Ovary (tissue), 9 donors: ENCODE measurements around the gene STPG4. TPM values are rescaled to one million over a fixed set of nuclear protein-coding genes. Genes with fewer than 3 reads are reported as not detected.

Source experiments
- DNase-seq, 5 donors: peaks; one replicate each; pipeline ENCODE4 v3.0.0-alpha.2; 2019 to 2020
- H3K27ac ChIP-seq, 2 donors: fragments of 200-600 bp; one replicate each; pipeline versions ENCODE4 v1.5.1 to v1.8.0; 2019 to 2022
- H3K27me3 ChIP-seq: fragments of 200-600 bp; one replicate; pipeline ENCODE4 v1.8.0; 2022
- H3K36me3 ChIP-seq: fragments of 200-600 bp; sonication (generic); one replicate; pipeline ENCODE4 v1.5.1; 2019
- H3K4me1 ChIP-seq: one replicate; pipeline ENCODE4 v1.8.1; 2013; ENCODE audit warnings: mild to moderate bottlenecking, moderate library complexity; ENCODE audit not compliant: insufficient read depth
- H3K4me3 ChIP-seq: fragments of 200-600 bp; sonication (generic); one replicate; pipeline ENCODE4 v1.5.1; 2017
- H3K9me3 ChIP-seq, 2 donors: fragments of 200-600 bp in 1 of 2; sonication (generic) in 1 of 2; one replicate each; pipeline versions ENCODE4 v1.5.1 to v1.8.1; 2013 to 2019; ENCODE audit warnings: mild to moderate bottlenecking in 1 of 2, moderate library complexity in 1 of 2
- EP300 ChIP-seq: sonication (generic); formaldehyde crosslinking; IDR thresholded peaks from one replicate; pipeline ENCODE4 v1.6.1; 2017; ENCODE audit warnings: antibody characterized with exemption
- POLR2A ChIP-seq: fragments of 450-650 bp; IDR thresholded peaks from one replicate; pipeline ENCODE4 v1.6.1; 2017; ENCODE audit warnings: antibody characterized with exemption, mild to moderate bottlenecking, moderate library complexity
- WGBS, 3 donors: extraction: QIAGEN DNeasy Blood & Tissue Kit in 1 of 3; methylation state at CpG; one replicate each; pipeline versions ENCODE4 v1.1.5 to v1.1.7; 2013 to 2017; 5-methylcytosine and 5-hydroxymethylcytosine counted together
- intact Hi-C, 4 donors: fragments of 100-400 bp; cut with DNase I; formaldehyde crosslinking; loops; one replicate each; pipeline versions ENCODE4 v1.11.0 to v1.15.1; 2022 to 2023
- polyA plus RNA-seq, 2 donors: library from polyadenylated mRNA; stranded (reverse); fragments of 200-250 nt in 1 of 2; fragments of 350-450 nt in 1 of 2; fragmentation: Illumina TruSeq in 1 of 2; extraction: RNeasy Lipid Tissue Mini Kit (QIAGEN cat#74804) in 1 of 2; gene quantifications; one replicate each; pipeline ENCODE4 v1.2.3, GENCODE V29; 2013 to 2014
- total RNA-seq, 7 donors: library from RNA; depleted of rRNA in 2 of 7; stranded (reverse); fragments of >200 nt in 2 of 7; fragmentation: NEBNext Ultra II Directional in 3 of 7; extraction: Animal tissue kit (Norgen Biotek cat#: 25700) in 3 of 7; gene quantifications; one replicate each; pipeline versions ENCODE4 v1.1.0 to v1.2.4, GENCODE V29; 2016 to 2023
- TF ChIP-seq, protein P1 (sequence below), 3 donors: fragments of 450-650 bp in 2 of 3; fragments of 200-600 bp in 1 of 3; IDR thresholded peaks; one replicate each; pipeline versions ENCODE4 v1.5.1 to v1.8.0; 2016 to 2022; ENCODE audit warnings: antibody characterized with exemption in 3 of 3, mild to moderate bottlenecking in 1 of 3
- donor health status: DM: no; HTN: no; CAD: no; lungs with moderate emphysema.
- donor health status: DM: no; HTN: no; CAD: no.
- donor health status: Bipolar disorder and iron deficiency.
- donor health status: DM: yes; HTN: yes; CAD: no.
- donor health status: DM: no; HTN: no; CAD: no.
- donor health status: DM: yes; HTN: yes; CAD: no.

Gene STPG4
- total and polyA plus RNA-seq, 9 donors: 0.17 to 0.35 TPM; not detected in 7

DNA sequence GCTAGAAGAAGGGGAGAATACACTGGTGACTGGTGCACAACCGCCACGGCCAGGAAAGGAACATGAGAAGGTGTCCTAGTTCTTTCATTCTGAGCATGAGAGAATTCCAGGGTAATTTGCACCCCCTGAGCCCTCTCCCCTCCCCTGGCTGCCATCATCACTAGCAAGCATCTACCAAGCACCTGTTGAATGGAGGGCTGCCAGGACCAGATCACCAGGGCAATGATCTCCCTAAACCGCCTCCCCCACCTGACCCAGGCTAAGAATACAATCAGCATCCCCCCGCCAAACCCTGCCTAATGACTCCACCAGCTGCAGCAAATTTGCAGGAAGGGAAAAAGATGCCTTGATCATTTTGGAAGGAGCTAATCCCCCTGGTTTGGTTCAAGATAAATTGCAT lies 100.2 kb downstream of the STPG4 start:
- WGBS, 3 donors: 90 to 97% (median 96%) methylated on average over 4 of the region's 4 CpGs
- TF ChIP-seq POLR2A: no peak
- TF ChIP-seq EP300: no peak
- TF ChIP-seq, protein P1, sequence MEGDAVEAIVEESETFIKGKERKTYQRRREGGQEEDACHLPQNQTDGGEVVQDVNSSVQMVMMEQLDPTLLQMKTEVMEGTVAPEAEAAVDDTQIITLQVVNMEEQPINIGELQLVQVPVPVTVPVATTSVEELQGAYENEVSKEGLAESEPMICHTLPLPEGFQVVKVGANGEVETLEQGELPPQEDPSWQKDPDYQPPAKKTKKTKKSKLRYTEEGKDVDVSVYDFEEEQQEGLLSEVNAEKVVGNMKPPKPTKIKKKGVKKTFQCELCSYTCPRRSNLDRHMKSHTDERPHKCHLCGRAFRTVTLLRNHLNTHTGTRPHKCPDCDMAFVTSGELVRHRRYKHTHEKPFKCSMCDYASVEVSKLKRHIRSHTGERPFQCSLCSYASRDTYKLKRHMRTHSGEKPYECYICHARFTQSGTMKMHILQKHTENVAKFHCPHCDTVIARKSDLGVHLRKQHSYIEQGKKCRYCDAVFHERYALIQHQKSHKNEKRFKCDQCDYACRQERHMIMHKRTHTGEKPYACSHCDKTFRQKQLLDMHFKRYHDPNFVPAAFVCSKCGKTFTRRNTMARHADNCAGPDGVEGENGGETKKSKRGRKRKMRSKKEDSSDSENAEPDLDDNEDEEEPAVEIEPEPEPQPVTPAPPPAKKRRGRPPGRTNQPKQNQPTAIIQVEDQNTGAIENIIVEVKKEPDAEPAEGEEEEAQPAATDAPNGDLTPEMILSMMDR (IDR thresholded peaks at IDR 0.05): no peak
- Histone ChIP-seq H3K4me3 (no peak overlapping the region), H3K27me3 (no peaks in the 10 kb centered on the region), H3K9me3 (no peaks in the 10 kb centered on the region), H3K36me3 (no peaks in the 10 kb centered on the region), H3K4me1 (peaks cover 27% of the 10 kb centered on the region), H3K27ac (no peak overlapping the region)
- intact Hi-C loops: loop anchor here in 1 of 4 donors (10.0 kb wide), 1 partner anchor 50 kb away; no protein-coding TSS in a partner anchor
- DNase-seq: no peak

DNA sequence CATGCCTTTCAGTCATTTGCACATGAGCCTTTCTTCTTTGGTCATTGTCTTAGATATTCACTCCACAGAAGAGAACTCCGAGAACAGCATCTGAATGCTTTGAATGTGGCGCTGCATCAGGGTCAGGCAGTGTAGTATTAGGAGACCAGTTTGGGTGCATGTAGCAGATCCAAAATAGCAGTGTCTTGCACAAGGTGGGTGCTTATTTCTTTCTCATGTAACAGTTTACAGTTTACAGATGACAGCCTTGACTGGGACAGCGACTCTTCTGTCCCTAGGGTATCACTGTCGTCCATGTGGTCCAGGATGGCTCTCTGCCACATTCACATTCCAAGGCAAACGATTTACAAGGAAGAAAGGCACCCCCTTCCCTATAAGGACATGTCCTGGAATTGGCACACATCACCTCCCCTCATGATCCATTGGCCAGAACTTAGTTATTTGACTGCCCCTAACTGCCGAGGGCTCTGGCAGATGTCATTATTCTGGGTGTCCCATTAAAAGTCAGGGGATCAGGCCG lies 101.0 kb downstream of the STPG4 start:
- H3K4me1 ChIP-seq: peaks cover 27% of the 10 kb centered on the region
- no peaks in the 10 kb centered on the region for H3K36me3 ChIP-seq
- H3K9me3 ChIP-seq: no peaks in the 10 kb centered on the region
- intact Hi-C loops: loop anchor here in 1 of 4 donors (10.0 kb wide), 1 partner anchor 49 kb away; no protein-coding TSS in a partner anchor
- WGBS, 3 donors: 68 to 76% (median 72%) methylated on average over 7 of the region's 7 CpGs
- no peak overlapping the region for H3K4me3 ChIP-seq
- TF ChIP-seq EP300: no peak
- no peak for TF ChIP-seq POLR2A
- TF ChIP-seq, protein P1 (IDR thresholded peaks at IDR 0.05): no peak
- no peak for DNase-seq
- H3K27ac ChIP-seq: no peak overlapping the region
- no peaks in the 10 kb centered on the region for H3K27me3 ChIP-seq

- no peaks in the 10 kb centered on the region for H3K9me3 ChIP-seq
- H3K36me3 ChIP-seq: no peaks in the 10 kb centered on the region
- no peak overlapping the region for H3K4me3 ChIP-seq
- WGBS, 3 donors: 92 to 98% (median 97%) methylated on average over 7 of the region's 7 CpGs
- H3K4me1 ChIP-seq: peaks cover 20% of the 10 kb centered on the region
- no peaks in the 10 kb centered on the region for H3K27me3 ChIP-seq
- TF ChIP-seq, protein P1 (IDR thresholded peaks at IDR 0.05): no peak
- TF ChIP-seq EP300 (no peak), POLR2A (no peak)
- DNase-seq: no peak
- no peak overlapping the region for H3K27ac ChIP-seq
- intact Hi-C loops: loop anchor here in 1 of 4 donors (10.0 kb wide), 1 partner anchor 48 kb away; no protein-coding TSS in a partner anchor
Observed at GRCh38 chr2:47052847-47053246, 102.3 kb downstream of the STPG4 start.

GRCh38 chr2:47051562-47051961 lies 103.5 kb downstream of the STPG4 start:
- intact Hi-C loops: loop anchor here in 1 of 4 donors (10.0 kb wide), 1 partner anchor 47 kb away; no protein-coding TSS in a partner anchor
- H3K4me1 ChIP-seq: peaks cover 7% of the 10 kb centered on the region
- H3K27me3 ChIP-seq: no peaks in the 10 kb centered on the region
- DNase-seq: no peak
- H3K27ac ChIP-seq: no peak overlapping the region
- no peaks in the 10 kb centered on the region for H3K36me3 ChIP-seq
- H3K9me3 ChIP-seq: no peaks in the 10 kb centered on the region
- no peak overlapping the region for H3K4me3 ChIP-seq
- WGBS, 3 donors: 88 to 97% (median 94%) methylated on average over 12 of the region's 12 CpGs
- no peak for TF ChIP-seq POLR2A
- TF ChIP-seq EP300: no peak
- TF ChIP-seq, protein P1 (IDR thresholded peaks at IDR 0.05): no peak
